GM18517 (cell line): ENCODE results near the gene NADK2.
"Not testable (repeated sequence)": the region's sequence is repeated elsewhere in the genome, so short reads cannot be mapped to it uniquely, and the experiment has no call there.

Source experiments
- ATAC-seq: cut with Tn5 transposase; IDR thresholded peaks from one replicate; pipeline ENCODE4 v1.9.1; 2021; ENCODE audit warnings: mild to moderate bottlenecking, moderate library complexity; ENCODE audit not compliant: unreplicated experiment

Gene NADK2

DNA sequence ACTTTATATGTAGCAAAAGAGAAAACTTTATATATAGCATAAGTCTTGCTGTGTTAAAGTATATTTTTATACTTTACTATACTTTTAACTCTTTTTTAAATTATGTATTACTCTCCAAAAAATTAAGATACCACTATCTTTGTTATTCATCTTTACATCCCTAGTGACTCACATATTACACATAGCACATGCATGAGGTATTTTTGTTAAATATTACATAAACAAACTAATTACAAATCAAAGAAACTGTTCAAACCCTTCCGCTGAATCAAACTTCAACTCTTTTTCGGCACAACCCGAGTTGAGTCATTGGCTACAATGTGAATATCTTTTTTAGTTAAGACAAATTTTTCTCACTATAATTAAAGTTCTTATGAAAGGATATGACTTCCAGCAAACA lies 32.1 kb downstream of the NADK2 start:
- ATAC-seq = no peak

DNA sequence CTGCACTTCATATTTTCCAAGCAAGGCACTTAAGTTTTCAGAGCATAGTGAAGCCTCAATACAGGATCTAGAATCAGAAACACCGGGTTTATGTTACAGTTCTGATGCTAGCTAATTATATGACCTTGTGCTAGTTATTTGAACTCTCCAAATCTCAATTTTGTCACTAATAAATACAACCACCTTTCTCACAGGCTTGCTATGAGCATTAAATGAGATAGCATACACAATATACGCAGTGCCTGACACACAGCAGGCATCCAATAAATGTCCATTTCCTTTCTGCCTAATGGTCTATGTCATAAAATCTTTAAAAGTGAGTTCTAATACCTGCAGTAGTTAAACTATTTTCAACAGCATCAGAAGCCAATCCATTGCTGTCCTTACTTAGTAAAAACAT lies 32.9 kb downstream of the NADK2 start:
- no peak for ATAC-seq

- ATAC-seq = no peak
Measured at GRCh38 chr5:36206913-36207312, 34.8 kb downstream of the NADK2 start.

DNA sequence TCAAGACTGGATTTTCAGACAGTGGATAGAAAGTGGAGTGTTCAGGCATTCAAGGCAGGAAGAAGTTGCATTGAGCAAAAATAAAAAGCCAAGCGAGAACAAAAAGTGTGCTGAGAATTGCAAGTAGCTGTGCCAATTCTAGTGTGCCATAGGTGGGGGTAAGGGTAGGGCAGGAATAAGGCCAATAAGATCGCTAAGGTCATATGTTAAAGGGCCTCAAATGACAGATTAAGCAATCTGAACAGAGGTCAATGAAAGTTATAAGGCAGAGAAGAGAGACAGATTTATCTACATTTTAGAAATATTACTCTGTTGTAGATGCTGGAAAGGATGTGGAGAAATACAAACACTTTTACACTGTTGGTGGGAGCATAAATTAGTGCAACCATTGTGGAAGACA lies 36.4 kb downstream of the NADK2 start:
- ATAC-seq = no peak

DNA sequence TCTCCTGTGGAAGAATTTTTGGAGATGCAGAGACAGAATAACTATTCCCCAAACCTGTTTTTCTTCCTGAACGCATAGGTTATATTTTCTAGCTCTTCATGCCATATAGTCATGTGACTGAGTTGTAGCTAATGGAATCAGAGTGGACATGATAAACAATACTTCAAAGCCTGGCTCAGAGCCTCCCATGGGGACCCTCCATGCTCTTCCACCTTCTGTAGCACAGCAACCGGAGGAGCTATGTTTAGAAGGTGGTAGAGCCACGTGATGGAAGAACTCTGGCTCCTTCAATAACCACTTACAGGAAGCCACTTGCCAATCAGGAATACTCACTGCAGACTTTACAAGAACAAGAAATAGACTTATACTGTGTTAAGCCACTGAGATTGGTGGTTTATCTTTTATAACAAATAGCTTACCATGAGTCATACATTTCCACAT lies 39.2 kb downstream of the NADK2 start:
- ATAC-seq = no peak

DNA sequence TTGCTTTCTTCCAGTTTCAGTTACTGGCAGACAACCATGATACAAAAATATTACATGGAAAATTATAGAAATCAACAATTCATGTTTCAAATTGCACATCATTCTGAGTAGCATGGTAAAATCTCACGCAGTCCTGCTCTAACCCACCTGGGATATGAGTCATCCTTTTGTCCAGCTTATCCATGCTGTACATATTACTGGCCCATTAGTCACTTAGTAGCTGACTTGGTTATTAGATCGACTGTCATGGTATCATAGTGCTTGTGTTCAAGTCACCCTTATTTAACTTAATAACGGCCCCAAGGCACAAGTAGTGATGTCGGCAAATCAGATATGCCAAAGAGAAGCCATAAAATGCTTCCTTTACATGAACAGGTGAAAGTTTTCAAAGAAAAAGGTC lies 41.2 kb downstream of the NADK2 start:
- ATAC-seq = no peak

DNA sequence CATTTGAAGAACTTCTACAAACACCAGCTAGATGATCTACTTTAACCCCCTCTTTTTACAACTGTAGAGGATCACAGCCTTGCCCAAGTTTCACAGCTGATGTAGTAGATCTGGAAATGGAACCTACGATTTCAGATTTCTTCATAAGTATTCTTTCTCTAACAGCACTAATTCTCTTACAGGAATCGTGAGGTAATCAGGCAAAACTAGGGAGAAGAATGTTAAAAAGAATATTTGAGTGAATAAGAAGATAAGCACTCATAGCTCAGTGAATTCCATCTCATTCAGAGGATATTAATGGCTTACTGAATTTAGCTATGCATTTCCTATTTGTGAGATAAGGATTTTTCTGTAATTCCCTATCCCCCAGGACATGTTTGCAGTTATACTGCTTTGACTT lies 42.1 kb downstream of the NADK2 start:
- ATAC-seq = no peak

DNA sequence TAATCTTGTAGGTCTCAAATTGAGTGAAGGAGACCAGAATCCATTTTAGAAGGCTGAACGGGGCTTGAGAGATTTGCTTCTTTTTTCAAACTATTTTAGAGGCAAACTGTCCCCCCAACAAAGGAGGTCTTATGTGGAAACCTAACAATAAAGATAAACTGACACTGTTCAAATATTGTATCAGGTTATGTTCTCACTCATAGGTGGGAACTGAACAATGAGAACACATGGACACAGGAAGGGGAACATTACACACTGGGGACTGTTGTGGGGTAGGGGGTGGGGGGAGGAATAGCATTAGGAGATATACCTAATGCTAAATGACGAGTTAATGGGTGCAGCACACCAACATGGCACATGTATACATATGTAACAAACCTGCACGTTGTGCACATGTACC lies 42.9 kb downstream of the NADK2 start:
- not testable (repeated sequence) for ATAC-seq

DNA sequence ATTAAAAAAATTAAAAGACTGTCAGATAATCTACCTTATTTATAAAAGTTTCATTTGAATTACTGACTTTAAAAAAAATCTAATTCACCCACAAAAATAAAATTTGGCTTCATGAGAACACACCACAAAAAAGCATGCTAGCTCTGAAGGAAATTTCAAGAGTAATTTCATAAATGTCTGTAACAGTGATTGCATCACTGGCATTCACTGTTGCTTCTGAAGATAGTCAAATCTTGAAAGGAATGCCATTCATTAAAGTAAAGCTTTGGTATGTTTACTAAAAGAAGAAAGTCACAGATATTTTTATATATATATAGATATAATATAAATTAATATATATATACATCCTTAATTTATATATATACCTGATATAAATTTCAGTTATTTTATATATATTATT lies 43.4 kb downstream of the NADK2 start:
- no peak for ATAC-seq

DNA sequence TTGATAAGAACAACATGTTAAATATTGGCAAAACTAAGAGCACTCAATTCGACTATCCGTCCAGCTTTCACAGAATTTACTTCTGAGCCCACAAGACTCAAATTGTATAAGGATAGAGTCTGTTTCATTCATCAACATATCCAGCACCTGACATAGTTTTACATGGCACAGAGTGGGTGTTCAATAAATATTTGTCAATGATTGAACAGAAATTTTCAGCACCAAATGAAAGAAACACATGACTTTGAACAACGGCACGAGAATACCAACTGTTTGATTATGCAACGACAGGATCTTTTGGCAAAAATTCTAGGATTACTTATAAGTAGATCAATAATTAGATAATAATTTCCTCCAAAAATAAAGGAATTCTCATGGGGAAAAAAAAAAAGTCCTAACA lies 48.0 kb downstream of the NADK2 start:
- ATAC-seq = no peak

GRCh38 chr5:36184408-36184807 lies 57.3 kb downstream of the NADK2 start:
- not testable (repeated sequence) for ATAC-seq

DNA sequence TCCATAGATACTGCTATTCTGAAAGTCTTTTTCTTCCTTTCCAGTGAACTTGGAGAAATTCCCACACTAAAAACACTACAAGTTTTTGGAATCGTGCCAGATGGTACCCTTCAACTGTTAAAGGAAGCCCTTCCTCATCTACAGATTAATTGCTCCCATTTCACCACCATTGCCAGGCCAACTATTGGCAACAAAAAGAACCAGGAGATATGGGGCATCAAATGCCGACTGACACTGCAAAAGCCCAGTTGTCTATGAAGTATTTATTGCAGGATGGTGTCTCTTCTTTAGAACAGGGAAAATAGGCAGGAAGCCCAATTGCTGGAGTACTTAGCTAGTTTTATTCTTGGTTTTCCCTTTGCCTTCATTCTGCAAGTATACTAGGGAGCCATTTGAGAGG lies 60.0 kb downstream of the NADK2 start:
- no peak for ATAC-seq

- ATAC-seq = no peak
Measured at GRCh38 chr5:36180556-36181350, 61.0 kb downstream of the NADK2 start.

DNA sequence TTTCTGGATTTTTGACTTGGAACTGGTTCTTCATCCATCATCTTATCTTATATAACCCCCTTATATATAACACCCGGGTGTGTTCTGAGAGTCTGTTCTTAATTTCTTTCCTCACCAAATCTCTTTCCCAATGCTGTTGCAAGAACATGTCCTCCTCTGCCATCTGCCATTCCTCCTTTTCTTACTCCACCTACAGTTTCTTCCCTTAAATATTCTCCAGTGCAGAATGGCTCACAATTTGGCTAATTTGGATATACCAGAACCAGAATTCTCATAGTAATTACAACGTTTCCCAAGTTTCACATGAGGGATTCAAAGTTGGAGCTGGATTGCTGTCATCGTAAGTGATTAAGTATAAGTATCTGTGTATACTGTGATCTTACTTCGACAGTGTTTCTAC lies 61.8 kb downstream of the NADK2 start:
- no peak for ATAC-seq

- no peak for ATAC-seq
Measured at GRCh38 chr5:36178524-36178890, 63.2 kb downstream of the NADK2 start.

- ATAC-seq = no peak
Measured at GRCh38 chr5:36177715-36178523, 63.8 kb downstream of the NADK2 start.

DNA sequence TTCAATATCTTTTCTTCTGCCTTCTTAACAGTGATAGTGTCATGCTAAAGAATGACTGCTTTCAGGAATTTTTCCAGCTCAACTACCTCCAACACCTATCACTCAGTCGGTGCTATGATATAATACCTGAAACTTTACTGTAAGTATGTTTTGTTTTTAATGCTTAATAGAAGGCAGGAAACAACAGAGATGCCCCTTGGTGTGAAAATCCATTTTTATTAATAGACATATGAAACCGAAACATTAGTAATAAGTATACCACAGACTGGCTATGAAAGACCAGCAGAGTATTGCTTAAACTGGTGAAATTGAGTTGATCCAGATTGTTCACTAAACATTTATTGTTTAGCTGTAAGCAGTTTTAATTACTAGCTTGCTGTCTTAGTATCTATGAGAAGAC lies 64.6 kb downstream of the NADK2 start:
- peak; percentile 100 for ATAC-seq

DNA sequence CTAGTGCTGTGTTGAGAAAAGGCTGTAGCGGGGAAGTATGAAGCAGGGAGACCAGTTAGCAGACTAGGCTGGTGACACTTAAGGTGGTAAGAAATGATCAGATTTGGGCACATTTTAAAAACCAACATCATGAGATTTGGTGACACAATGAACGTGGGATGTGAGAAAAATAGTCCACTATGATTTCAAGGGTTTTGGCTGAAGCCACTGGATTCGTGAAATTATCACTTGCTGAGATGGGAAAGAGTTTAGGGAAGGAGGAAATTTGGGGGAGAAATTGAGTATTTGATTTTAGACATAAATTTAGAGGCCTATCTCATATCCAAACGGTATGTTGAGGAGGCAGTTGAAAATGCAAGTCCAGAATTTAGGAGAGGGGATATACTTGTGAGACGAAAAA lies 66.7 kb downstream of the NADK2 start:
- no peak for ATAC-seq

GRCh38 chr5:36174119-36174518 lies 67.6 kb downstream of the NADK2 start:
- ATAC-seq = no peak

GRCh38 chr5:36173426-36173825 lies 68.3 kb downstream of the NADK2 start:
- ATAC-seq = no peak

- no peak for ATAC-seq
Measured at GRCh38 chr5:36172599-36172998, 69.1 kb downstream of the NADK2 start.

- no peak for ATAC-seq
Measured at GRCh38 chr5:36170832-36171424, 70.8 kb downstream of the NADK2 start.
